Omental fat pad (tissue), 4 donors: ENCODE results near the gene MAP2K7. TPM values are rescaled to one million over a fixed set of nuclear protein-coding genes. Genes with fewer than 3 reads are reported as not detected.

Experiments
- ATAC-seq: fragments of 150-250 bp; one replicate; pipeline ENCODE4 v1.9.1; 2016; ENCODE audit warnings: mild to moderate bottlenecking, moderate library complexity; ENCODE audit not compliant: low FRiP score
- DNase-seq: peaks from one replicate; pipeline ENCODE4 v3.0.0-alpha.2; 2019; ENCODE audit warnings: low spot score
- total RNA-seq, 4 donors: library from RNA; depleted of rRNA; stranded (reverse); fragments of >200 nt; gene quantifications; one replicate each; pipeline ENCODE4 v1.1.0, GENCODE V29; 2016
- TF ChIP-seq, protein P1 (sequence below), 3 donors: fragments of 450-650 bp; IDR thresholded peaks; one replicate each; pipeline ENCODE4 v1.5.1; 2016 to 2017; ENCODE audit warnings: antibody characterized with exemption in 3 of 3, mild to moderate bottlenecking in 3 of 3, moderate library complexity in 2 of 3

Gene MAP2K7
- total RNA-seq, 4 donors from 2014 or later: 12.9 to 13.7 (median 13.6) TPM

DNA sequence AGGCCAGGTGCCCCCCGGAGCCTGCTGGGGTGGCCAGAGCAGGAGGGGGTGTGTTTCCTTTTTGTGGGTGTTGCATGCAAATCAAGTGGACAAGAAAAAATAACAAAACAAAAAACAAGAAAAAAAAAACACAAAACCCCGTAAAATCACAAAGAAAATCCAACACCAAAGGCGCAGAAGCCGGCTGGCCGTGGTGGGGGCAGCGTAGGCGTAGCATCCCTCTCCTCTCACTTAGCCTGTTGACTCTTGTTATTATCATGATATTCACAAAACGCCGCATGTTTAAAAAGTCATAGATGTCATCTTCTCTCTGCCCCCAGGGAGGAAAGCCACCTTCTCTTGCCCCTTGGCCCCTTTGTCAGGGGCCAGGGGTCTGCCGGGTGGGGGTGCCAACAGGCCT lies 10.0 kb downstream of the MAP2K7 start:
- TF ChIP-seq, protein P1, sequence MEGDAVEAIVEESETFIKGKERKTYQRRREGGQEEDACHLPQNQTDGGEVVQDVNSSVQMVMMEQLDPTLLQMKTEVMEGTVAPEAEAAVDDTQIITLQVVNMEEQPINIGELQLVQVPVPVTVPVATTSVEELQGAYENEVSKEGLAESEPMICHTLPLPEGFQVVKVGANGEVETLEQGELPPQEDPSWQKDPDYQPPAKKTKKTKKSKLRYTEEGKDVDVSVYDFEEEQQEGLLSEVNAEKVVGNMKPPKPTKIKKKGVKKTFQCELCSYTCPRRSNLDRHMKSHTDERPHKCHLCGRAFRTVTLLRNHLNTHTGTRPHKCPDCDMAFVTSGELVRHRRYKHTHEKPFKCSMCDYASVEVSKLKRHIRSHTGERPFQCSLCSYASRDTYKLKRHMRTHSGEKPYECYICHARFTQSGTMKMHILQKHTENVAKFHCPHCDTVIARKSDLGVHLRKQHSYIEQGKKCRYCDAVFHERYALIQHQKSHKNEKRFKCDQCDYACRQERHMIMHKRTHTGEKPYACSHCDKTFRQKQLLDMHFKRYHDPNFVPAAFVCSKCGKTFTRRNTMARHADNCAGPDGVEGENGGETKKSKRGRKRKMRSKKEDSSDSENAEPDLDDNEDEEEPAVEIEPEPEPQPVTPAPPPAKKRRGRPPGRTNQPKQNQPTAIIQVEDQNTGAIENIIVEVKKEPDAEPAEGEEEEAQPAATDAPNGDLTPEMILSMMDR (IDR thresholded peaks at IDR 0.05): no peak
- ATAC-seq (no peak), DNase-seq (no peak)

DNA sequence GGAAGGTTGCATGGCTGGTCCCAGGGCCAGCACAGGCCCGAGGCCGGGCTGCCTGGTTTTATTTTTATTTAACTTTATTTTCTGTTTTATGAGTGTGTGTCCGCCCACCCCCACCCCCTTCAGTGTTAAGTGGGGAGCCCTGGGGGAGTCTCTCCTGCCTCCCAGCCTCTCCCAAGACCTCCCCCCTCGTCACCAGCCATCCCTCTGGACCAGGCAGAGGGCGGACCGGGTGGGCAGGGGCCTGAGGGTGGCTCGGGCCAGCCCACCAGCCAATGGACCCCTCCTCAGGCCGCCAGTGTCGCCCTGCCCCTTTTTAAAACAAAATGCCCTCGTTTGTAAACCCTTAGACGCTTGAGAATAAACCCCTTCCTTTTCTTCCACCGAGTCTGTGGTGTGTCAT lies 10.4 kb downstream of the MAP2K7 start:
- TF ChIP-seq, protein P1 (IDR thresholded peaks at IDR 0.05): no peak
- DNase-seq (no peak), ATAC-seq (no peak)

DNA sequence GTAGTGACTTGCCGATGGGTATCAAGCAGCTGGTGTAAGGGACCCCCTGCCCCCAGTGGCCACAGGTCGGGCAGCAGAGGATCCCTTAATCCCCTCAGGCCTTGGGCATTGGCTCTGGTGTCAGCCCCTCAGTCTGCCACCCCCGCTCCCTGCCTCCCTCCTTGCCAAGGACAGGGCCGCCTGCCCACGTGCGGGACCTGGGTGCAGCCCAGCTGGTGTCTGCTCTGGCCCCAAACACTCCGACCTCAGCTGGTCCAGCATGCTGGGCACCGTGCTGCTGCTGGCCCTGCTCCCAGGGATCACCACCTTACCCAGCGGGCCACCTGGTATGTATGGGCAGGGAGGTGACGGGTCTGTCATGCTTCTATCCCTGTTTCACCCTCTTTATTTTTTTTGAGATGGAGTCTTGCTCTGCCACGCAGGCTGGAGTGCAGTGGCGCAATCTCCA lies 10.9 kb downstream of the MAP2K7 start, which contains the start of gene TGFBR3L:
Gene TGFBR3L, plus strand, starts transcription at position 233 of the 448 bp plus-strand sequence.
- TF ChIP-seq, protein P1 (IDR thresholded peaks at IDR 0.05): no peak
- no peak for DNase-seq
- ATAC-seq: no peak

DNA sequence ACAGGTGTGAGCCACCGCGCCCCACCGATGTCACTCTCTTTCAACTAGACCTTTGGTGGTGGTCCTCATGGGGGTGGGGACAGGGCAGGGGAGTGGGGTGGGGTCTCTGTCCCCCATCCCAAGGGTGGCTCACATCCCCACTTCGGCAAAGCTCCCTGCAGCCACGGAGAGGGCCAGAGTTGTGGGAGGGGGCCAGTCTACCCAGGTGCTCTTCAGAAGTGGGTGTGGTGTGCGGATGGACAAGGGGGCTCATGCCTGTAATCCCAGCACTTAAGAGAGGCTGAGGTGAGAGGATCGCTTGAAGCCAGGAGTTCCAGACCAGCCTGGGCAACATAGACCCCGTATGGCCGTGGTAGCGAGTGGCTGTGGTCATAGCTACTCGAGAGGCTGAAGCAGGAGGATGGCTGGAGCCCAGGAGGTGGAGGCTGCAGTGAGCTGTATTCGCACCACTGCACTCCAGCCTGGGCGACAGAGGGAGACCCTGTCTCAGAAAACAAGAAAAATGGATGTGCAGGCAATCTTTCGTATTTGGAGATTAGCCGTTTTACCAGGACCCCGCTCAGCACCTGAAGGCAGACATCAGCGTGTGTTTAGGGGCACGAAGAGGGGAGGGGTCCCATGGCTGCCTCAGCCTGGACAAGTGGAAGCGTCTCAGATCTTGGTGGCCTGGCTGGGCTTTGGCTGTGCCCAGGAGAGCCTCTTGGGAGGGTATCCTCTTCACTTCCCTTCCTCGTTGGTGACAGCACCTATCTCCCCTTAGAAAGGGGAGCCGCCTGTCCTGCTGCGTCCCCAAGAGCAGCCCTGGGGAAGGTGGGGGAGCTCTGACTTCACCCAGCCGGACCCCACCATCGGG lies 11.8 kb downstream of the MAP2K7 start:
- TF ChIP-seq, protein P1 (IDR thresholded peaks at IDR 0.05): no peak
- DNase-seq: no peak
- no peak for ATAC-seq

DNA sequence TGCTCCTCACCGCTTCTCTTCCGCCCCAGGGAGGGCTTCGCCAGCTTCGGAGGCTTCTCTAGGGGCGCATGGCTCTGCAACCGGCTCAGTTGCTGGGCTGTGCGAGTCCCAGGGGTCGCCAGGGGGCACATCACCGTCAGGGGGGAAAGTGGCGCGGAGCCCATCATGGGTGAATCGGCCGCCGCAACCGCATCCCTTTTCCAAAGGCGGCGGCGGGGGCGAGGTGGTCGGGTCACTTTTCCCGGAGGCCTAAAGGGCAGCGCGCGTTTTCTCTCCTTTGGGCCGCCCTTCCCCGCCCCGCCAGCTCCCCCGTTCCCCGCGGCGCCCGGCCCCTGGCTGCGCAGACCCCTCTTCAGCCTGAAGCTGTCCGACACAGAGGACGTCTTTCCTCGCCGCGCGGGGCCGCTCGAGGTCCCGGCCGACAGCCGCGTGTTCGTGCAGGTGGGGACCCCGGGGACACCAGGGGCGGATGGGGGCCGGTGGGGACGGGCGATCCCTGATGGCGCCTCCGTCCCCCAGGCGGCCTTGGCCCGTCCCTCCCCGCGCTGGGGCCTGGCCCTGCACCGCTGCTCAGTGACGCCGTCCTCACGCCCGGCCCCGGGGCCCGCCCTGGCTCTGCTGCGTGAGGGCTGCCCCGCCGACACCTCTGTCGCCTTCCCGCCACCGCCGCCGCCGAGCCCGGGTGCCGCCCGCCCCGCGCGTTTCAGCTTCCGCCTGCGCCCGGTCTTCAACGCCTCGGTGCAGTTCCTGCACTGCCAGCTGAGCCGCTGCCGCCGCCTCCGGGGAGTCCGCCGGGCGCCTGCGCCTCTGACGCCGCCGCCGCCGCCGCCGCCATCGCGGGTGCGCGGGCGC lies 12.7 kb downstream of the MAP2K7 start:
- TF ChIP-seq, protein P1 (IDR thresholded peaks at IDR 0.05): no peak
- no peak for DNase-seq

DNA sequence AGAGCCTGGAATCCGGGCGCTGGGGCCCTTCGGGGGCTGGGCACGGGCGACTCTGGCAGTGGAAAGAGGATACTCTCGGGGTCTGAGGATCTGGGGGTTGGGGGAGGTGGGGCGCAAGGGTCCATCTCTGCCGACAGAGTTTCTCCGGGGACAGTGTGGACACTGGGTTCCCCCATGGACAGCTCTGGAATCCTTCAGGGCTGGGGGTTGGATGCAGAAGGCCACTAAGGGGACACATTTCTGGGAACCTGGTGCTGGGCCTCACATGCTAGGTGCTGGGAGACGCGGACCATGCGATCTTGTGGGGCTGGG lies 13.2 kb downstream of the MAP2K7 start:
- no peak for DNase-seq
- no peak for ATAC-seq
- TF ChIP-seq, protein P1 (IDR thresholded peaks at IDR 0.05): no peak

More for the DNA sequence above, 12.7 kb downstream of the MAP2K7 start:
- ATAC-seq: no peak
